Measurements from ENCODE around the gene CIAPIN1.

DNA sequence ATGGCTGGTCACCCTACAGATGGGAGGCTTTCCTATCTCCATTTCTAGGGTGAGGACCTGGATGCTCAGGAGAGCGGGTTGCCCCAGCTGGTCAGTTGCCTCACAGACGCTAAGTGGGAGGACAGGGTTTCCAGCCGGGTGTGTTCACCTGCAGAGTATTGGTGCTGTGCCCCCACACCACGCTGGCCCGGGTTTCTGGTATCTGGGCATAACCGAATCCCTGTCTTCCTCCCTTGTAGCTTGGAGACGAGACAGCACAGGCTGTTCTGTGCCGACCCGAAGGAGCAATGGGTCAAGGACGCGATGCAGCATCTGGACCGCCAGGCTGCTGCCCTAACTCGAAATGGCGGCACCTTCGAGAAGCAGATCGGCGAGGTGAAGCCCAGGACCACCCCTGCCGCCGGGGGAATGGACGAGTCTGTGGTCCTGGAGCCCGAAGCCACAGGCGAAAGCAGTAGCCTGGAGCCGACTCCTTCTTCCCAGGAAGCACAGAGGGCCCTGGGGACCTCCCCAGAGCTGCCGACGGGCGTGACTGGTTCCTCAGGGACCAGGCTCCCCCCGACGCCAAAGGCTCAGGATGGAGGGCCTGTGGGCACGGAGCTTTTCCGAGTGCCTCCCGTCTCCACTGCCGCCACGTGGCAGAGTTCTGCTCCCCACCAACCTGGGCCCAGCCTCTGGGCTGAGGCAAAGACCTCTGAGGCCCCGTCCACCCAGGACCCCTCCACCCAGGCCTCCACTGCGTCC is 65.2 kb downstream of the CIAPIN1 start:
- TF ChIP-seq, protein P1, sequence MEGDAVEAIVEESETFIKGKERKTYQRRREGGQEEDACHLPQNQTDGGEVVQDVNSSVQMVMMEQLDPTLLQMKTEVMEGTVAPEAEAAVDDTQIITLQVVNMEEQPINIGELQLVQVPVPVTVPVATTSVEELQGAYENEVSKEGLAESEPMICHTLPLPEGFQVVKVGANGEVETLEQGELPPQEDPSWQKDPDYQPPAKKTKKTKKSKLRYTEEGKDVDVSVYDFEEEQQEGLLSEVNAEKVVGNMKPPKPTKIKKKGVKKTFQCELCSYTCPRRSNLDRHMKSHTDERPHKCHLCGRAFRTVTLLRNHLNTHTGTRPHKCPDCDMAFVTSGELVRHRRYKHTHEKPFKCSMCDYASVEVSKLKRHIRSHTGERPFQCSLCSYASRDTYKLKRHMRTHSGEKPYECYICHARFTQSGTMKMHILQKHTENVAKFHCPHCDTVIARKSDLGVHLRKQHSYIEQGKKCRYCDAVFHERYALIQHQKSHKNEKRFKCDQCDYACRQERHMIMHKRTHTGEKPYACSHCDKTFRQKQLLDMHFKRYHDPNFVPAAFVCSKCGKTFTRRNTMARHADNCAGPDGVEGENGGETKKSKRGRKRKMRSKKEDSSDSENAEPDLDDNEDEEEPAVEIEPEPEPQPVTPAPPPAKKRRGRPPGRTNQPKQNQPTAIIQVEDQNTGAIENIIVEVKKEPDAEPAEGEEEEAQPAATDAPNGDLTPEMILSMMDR (IDR thresholded peaks at IDR 0.05) = no peak
- TF ChIP-seq POLR2AphosphoS5 (IDR thresholded peaks at IDR 0.05) = no peak
- TF ChIP-seq POLR2A (IDR thresholded peaks at IDR 0.05) = no peak

Data from suprapubic skin (tissue), 4 donors.